ENCODE measurements around the gene UCP3. TPM values are rescaled to one million over a fixed set of nuclear protein-coding genes. Genes with fewer than 3 reads are reported as not detected.

UCP3 gene
- total RNA-seq, 3 donors from 2014 or later (not counting 1 experiment from before 2014, with no cell fraction given): 7.8 to 8.6 (median 8.5) TPM

DNA sequence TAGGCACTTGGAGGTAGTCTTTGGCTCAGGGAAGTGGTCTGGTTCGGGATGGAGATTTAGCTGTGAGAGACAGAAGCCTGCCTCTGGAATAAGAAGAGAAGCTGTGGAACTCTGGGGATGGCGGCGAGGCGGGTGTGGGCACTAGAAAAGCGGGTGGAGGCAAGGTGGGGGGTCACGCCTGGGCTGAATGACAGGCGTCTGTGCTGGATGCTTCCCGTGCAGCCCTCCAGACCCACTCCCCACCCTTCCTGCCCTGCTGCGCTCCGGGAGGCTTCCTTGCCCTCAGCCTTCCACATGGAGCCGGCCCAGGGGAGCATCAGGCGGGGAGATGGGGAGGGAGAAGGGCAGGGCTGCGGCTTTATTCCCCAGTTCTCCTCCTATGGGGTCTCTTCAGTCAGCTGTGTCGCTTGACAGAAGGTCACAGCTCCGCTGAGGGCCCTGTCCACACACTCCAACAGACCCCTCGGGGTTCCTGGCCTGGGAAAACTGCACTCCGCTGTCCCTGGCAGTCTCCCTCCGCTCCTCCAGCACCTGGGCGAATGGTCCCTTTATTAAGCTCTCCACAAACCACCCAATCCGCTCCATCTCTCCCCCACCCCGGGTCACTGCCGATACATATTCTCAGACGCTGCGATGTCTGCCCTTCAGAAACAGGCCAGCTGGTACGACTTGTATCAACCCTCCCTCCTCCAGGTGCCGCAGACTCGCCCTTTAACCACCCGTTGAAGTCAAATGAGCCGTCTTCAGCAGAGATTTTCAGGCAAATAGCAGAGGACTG, 51.8 kb downstream of the UCP3 start:
- H3K4me3 ChIP-seq (ENCODE audit: low read length): no peak overlapping the region

DNA sequence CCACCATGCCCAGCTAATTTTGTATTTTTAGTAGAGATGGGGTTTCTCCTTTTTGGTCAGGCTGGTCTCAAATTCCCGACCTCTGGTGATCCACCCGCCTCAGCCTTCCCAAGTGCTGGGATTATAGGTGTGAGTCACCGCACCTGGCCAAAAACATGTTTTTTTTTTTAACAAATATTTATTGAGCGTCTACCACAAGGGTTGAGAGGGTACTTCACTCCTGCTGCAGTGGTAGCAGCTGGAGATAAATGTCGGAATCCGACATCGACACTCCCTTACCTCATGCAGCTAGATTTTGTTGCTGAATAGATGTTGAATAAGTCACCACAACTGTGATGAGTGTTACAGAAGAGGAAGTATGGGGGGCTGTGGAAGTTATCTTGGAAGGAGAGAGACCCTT, 57.1 kb downstream of the UCP3 start:
- Histone ChIP-seq H3K27me3 (ENCODE audit: control insufficient read depth, insufficient read depth, low read length) (no peaks in the 10 kb centered on the region), H3K27ac (ENCODE audit: low read length) (no peak overlapping the region), H3K4me1 (ENCODE audit: control insufficient read depth, insufficient read depth, low read length) (no peaks in the 10 kb centered on the region), H3K9me3 (ENCODE audit: control insufficient read depth, insufficient read depth, low read length) (no peaks in the 10 kb centered on the region), H3K36me3 (ENCODE audit: control insufficient read depth, insufficient read depth, low read length) (no peaks in the 10 kb centered on the region), H3K4me3 (ENCODE audit: low read length) (no peak overlapping the region)
- ATAC-seq (no peak), DNase-seq (no peak)
- 87% methylated on average over 4 of the region's 7 CpGs for WGBS (ENCODE audit: insufficient coverage)
- TF ChIP-seq, protein P1, sequence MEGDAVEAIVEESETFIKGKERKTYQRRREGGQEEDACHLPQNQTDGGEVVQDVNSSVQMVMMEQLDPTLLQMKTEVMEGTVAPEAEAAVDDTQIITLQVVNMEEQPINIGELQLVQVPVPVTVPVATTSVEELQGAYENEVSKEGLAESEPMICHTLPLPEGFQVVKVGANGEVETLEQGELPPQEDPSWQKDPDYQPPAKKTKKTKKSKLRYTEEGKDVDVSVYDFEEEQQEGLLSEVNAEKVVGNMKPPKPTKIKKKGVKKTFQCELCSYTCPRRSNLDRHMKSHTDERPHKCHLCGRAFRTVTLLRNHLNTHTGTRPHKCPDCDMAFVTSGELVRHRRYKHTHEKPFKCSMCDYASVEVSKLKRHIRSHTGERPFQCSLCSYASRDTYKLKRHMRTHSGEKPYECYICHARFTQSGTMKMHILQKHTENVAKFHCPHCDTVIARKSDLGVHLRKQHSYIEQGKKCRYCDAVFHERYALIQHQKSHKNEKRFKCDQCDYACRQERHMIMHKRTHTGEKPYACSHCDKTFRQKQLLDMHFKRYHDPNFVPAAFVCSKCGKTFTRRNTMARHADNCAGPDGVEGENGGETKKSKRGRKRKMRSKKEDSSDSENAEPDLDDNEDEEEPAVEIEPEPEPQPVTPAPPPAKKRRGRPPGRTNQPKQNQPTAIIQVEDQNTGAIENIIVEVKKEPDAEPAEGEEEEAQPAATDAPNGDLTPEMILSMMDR (IDR thresholded peaks at IDR 0.05): no peak
- Mint-ChIP-seq H3K27ac (no peak overlapping the region), H3K9me3 (no peaks in the 10 kb centered on the region), H3K27me3 (ENCODE audit: low read depth in 2 of 2) (peaks cover 9 to 11% of the 10 kb centered on the region in 2 donors), H3K4me1 (no peaks in the 10 kb centered on the region), H3K36me3 (no peaks in the 10 kb centered on the region), H3K4me3 (no peak overlapping the region)
- intact Hi-C loops (cut with micrococcal nuclease): no loop called here

More for the DNA sequence above, 51.8 kb downstream of the UCP3 start:
- no peak overlapping the region for H3K27ac Mint-ChIP-seq
- 59% methylated on average over 28 of the region's 29 CpGs for WGBS (ENCODE audit: insufficient coverage)
- TF ChIP-seq, protein P1 (IDR thresholded peaks at IDR 0.05): no peak
- DNase-seq (no peak), ATAC-seq (peak in 1 of 3 donors; percentile 15)
- Histone ChIP-seq H3K27ac (ENCODE audit: low read length) (no peak overlapping the region), H3K27me3 (ENCODE audit: control insufficient read depth, insufficient read depth, low read length) (no peaks in the 10 kb centered on the region), H3K36me3 (ENCODE audit: control insufficient read depth, insufficient read depth, low read length) (no peaks in the 10 kb centered on the region), H3K9me3 (ENCODE audit: control insufficient read depth, insufficient read depth, low read length) (no peaks in the 10 kb centered on the region), H3K4me1 (ENCODE audit: control insufficient read depth, insufficient read depth, low read length) (no peaks in the 10 kb centered on the region)
- no peaks in the 10 kb centered on the region for H3K36me3 Mint-ChIP-seq
- peaks cover 5% of the 10 kb centered on the region in 2 donors for H3K4me1 Mint-ChIP-seq
- H3K9me3 Mint-ChIP-seq: no peaks in the 10 kb centered on the region
- H3K27me3 Mint-ChIP-seq (ENCODE audit: low read depth in 2 of 2): peaks cover 17 to 29% of the 10 kb centered on the region in 2 donors
- H3K4me3 Mint-ChIP-seq: peak overlapping the region; percentile 53
- intact Hi-C loops (cut with micrococcal nuclease): no loop called here

DNA sequence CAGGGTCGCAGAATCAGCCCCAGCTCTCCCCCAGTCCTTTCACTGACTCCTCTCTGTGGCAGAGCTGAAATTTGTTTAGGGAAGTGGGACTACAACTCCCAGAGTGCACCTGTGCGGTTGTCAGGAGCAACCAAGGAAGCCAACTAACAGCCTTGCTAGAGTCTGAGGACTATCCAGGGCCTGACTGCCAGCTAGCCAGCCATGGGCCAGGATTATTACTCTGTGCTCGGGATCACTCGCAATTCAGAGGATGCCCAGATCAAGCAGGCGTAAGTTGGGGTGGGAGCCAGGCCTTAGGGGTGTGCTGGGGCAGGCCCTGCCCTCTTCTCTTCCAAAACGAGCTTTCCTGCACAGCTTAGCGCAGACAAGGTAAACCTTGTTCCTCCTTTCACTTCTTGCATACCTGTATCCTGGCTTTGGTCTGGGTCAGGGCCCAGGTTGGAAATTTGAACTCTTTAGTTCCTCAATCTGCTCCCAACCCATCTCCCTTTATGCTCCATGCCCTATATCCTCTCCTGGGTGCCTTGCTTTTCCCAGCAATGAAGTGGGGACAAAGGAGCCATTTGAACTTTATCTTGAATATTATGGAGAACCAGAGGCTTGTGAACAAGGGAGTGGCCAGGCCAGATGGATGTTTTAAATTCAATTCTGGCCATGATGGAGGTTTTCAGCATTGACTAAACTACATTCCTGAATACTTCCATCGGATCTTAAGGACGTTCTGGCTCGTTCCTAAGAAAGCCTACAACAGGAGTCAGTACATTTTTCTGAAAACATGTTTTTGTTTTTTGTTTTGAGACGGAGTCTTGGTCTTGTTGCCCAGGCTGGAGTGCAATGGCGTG, 57.8 kb downstream of the UCP3 start, which contains the start of gene DNAJB13:
Gene DNAJB13 (plus strand): TSS at position 158 of the 842 bp plus-strand sequence. CDS start 44 bp downstream, at position 202.
- Mint-ChIP-seq H3K27me3 (ENCODE audit: low read depth in 2 of 2) (peaks cover 4 to 6% of the 10 kb centered on the region in 2 donors), H3K27ac (peak within 1 kb of the TSS in 1 of 2 donors; percentile 30), H3K9me3 (no peaks in the 10 kb centered on the region), H3K4me3 (no peak within 1 kb of the TSS), H3K36me3 (no peaks in the 10 kb centered on the region), H3K4me1 (no peaks in the 10 kb centered on the region)
- H3K27me3 ChIP-seq (ENCODE audit: control insufficient read depth, insufficient read depth, low read length): no peaks in the 10 kb centered on the region
- H3K9me3 ChIP-seq (ENCODE audit: control insufficient read depth, insufficient read depth, low read length): no peaks in the 10 kb centered on the region
- intact Hi-C loops (cut with micrococcal nuclease): no loop called here
- peak in 2 of 3 donors; percentile 36 to 42 for ATAC-seq
- no peaks in the 10 kb centered on the region for H3K4me1 ChIP-seq (ENCODE audit: control insufficient read depth, insufficient read depth, low read length)
- no peak within 1 kb of the TSS for H3K4me3 ChIP-seq (ENCODE audit: low read length)
- WGBS (ENCODE audit: insufficient coverage): 94% methylated on average over 12 of the region's 12 CpGs
- H3K27ac ChIP-seq (ENCODE audit: low read length): no peak within 1 kb of the TSS
- no peaks in the 10 kb centered on the region for H3K36me3 ChIP-seq (ENCODE audit: control insufficient read depth, insufficient read depth, low read length)
- peak in 1 of 2 donors; percentile 44 for DNase-seq
- TF ChIP-seq, protein P1 (IDR thresholded peaks at IDR 0.05): no peak

Other genes starting within 250 kb of the UCP3 start
- gene RAB6A, start 248.0 kb downstream of the UCP3 start, total RNA-seq: 100 to 1,000 TPM in 1 of 3 donors, 10 to 100 TPM in 2; 72.2 to 107 (median 97.7) TPM
- 10 to 100 TPM; 19.5 to 24.9 (median 21.2) TPM for gene MRPL48, start 221.2 kb downstream of the UCP3 start, total RNA-seq
- 10 to 100 TPM; 23.0 to 32.9 (median 26.0) TPM for gene COA4, start 132.2 kb downstream of the UCP3 start, total RNA-seq
- 10 to 100 TPM; 12.0 to 14.9 (median 13.7) TPM for gene PAAF1, start 132.1 kb downstream of the UCP3 start, total RNA-seq
- gene DNAJB13, start 58.1 kb downstream of the UCP3 start, total RNA-seq: under 1 TPM in 1 of 3 donors, not detected in 2; 0.45 TPM
- gene UCP2, start 26.2 kb downstream of the UCP3 start, total RNA-seq: 100 to 1,000 TPM; 463 to 946 (median 562) TPM
- 10 to 100 TPM; 55.0 to 67.6 (median 58.1) TPM for gene C2CD3, start 161.9 kb upstream of the UCP3 start, total RNA-seq
- 10 to 100 TPM; 15.6 to 18.5 (median 16.9) TPM for gene PPME1, start 162.2 kb upstream of the UCP3 start, total RNA-seq